Mucosa of stomach (tissue), 1 donor: ENCODE results near the gene IMMP2L.

Experiments used
- H3K27me3 ChIP-seq: one replicate; pipeline ENCODE4 v1.7.0; 2013; ENCODE audit warnings: mild to moderate bottlenecking, low read length; ENCODE audit not compliant: control insufficient read depth, insufficient read depth
- H3K36me3 ChIP-seq: one replicate; pipeline ENCODE4 v1.7.0; 2013; ENCODE audit warnings: low read length; ENCODE audit not compliant: control insufficient read depth, insufficient read depth
- H3K4me1 ChIP-seq: one replicate; pipeline ENCODE4 v1.7.0; 2013; ENCODE audit warnings: mild to moderate bottlenecking, low read length; ENCODE audit not compliant: control insufficient read depth, insufficient read depth
- H3K4me3 ChIP-seq: one replicate; pipeline ENCODE4 v1.7.0; 2013; ENCODE audit warnings: low read length
- H3K9ac ChIP-seq: one replicate; pipeline ENCODE4 v1.7.0; 2013; ENCODE audit warnings: mild to moderate bottlenecking, low read length, moderate library complexity
- H3K9me3 ChIP-seq: one replicate; pipeline ENCODE4 v1.7.0; 2013; ENCODE audit warnings: mild to moderate bottlenecking, low read length, moderate library complexity; ENCODE audit not compliant: control insufficient read depth
- donor health status: Pancreatic carcinoma.

Gene IMMP2L

DNA sequence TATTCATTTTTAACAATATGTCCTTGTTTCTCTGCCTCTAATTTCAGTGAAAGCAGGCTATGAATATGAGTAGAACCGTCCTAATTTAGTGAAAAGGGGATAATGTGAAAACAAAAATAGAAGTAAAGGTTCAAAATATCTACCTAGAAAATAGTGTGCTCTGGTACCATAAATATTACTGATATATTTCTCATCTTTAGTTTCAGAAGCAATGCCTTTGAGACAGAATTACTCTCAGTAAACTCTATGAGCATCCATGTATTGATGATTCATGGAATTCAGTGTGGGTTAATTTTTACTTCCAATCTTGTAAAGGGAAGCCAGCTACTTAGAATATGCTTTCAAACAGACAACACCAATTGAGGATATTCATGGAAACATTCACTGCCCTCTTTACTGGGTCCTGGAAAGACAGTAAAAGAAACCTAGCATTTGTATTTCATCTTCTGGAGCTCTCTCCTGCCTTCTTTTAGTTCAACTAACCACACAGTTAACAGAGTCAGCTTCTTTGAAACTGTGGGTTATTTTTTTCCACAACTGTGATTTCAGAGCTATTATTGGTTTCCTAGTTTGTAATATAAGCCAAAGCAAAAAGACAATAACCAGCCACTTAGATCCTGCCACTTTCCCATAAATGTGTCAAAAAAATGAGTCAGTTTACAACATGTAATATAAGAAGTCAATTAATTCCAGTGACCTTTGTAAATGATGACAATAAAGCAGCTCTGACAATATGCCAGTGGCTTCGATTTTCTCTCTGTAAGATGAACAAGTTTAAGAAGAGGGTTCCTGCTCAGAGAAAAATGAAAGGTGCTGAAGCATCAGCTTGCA lies 469.7 kb downstream of the IMMP2L start:
- no peak overlapping the region for H3K4me3 ChIP-seq
- no peak overlapping the region for H3K9ac ChIP-seq
- no peaks in the 10 kb centered on the region for H3K4me1 ChIP-seq
- H3K36me3 ChIP-seq, result no peaks in the 10 kb centered on the region
- H3K9me3 ChIP-seq, result no peaks in the 10 kb centered on the region
- H3K27me3 ChIP-seq, result no peaks in the 10 kb centered on the region

DNA sequence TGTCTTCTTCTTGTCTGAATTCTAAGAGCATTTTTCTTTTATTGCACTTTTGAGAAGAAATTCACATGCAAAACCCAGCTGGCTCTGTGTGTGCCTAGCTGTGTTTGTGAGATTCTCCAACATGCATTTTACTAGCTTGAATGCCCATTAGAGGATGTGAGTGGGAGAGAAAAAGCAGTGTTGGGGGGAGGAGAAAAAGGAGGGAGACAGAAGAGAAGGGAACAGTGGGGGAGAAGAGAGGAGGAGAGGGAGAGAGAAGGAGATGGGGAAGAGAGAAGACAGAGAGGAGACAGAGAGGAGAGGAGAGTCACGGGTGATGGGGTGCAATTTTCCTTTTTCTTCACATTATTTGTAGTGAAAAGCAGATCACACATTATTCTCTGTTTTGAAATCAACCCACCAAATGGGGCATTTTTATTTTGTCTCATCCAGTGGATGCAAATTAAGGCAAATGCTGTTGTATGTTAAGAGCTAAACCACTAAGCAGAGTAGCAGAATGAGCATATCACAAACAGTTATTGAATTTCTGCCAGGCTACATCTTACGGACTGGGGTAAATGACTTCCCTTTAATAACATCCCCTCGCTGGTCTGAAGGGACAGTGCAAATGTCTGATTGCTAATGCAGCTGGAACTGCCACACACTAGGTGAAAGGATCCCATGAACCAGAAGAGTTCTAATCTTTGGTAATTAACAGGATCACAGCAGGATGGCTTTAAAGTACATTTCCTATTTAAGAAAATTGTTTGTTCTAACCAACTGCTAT lies 470.5 kb downstream of the IMMP2L start:
- no peaks in the 10 kb centered on the region for H3K27me3 ChIP-seq
- no peaks in the 10 kb centered on the region for H3K4me1 ChIP-seq
- no peaks in the 10 kb centered on the region for H3K9me3 ChIP-seq
- no peak overlapping the region for H3K4me3 ChIP-seq
- H3K9ac ChIP-seq, result no peak overlapping the region
- H3K36me3 ChIP-seq, result no peaks in the 10 kb centered on the region

DNA sequence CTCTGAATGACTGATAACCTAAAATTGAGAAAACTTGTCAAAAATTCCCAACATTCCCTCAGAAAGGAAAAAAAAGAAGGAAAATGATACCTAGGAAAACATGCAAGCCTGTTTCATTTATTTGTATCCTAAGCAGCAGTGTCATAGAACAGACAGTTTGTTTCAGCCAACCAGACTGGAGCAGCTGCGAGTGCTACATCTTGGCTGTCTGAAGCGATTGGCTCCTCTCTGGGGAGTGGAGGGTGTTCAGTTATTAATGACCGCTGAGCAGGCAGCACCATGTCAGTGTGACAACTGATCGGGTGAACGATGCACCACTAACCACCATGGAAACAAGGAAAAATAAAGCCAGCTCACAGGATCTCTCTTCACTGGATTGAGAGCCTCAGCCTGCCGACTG lies 471.4 kb downstream of the IMMP2L start, which contains the start of gene LRRN3:
TSS of gene LRRN3 (plus strand) at position 282 of the 400 bp plus-strand sequence. CDS start 31,646 bp downstream, outside the sequence.
- H3K4me3 ChIP-seq, result no peak within 1 kb of the TSS
- no peak within 1 kb of the TSS for H3K9ac ChIP-seq

DNA sequence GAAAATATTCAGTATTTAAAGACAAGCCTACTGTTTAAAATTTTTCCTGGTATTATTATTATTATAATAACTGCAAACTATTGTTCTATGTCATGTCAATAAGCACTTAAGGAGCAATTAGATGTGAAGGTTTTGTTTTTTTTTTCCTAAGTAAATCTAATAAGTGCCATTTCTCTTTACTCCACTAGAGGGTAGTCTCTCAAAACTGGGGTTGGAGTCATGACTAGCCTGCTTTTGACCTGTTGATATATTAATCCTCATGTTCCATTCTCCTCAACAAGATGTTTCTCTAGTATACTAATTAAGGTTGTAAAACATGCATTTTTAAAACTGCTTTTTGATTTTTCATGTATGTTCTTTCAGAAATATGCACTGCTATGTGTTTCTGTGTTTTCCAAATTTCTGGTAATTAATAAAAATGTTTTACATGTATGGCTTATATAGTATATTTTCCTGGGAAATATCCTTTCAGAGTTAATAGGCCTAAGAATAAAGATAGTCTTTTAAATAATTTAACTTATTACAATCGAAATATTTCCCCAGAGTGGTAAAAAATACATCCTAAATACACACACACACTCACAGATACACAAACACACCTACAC lies 472.4 kb downstream of the IMMP2L start:
- Histone ChIP-seq H3K36me3 (no peaks in the 10 kb centered on the region), H3K4me1 (no peaks in the 10 kb centered on the region), H3K9me3 (no peaks in the 10 kb centered on the region), H3K27me3 (no peaks in the 10 kb centered on the region), H3K4me3 (no peak overlapping the region), H3K9ac (no peak overlapping the region)

More for the DNA sequence above, 471.4 kb downstream of the IMMP2L start, which contains the start of gene LRRN3:
- no peaks in the 10 kb centered on the region for H3K36me3 ChIP-seq
- H3K27me3 ChIP-seq, result no peaks in the 10 kb centered on the region
- H3K9me3 ChIP-seq, result no peaks in the 10 kb centered on the region
- H3K4me1 ChIP-seq, result no peaks in the 10 kb centered on the region

DNA sequence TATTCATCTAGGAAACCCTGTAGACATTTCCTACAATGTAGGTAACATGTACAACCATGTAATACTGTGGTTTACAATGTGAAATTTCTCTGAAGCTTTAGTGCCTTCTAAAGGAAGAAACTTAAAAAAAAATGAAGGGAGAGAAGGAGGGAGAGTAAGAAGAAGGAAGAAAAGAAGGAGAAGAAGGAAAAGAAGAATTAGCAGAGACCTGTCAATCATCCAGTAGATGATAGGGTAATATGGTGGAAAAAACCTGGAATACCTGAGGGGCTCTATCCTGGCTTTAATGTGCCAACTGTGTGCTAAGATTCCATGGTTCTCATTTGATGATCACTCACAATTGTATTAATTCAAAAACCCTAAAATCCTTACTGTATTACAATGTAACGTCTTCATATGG lies 474.0 kb downstream of the IMMP2L start:
- Histone ChIP-seq H3K9me3 (no peaks in the 10 kb centered on the region), H3K36me3 (no peaks in the 10 kb centered on the region), H3K9ac (no peak overlapping the region), H3K27me3 (no peaks in the 10 kb centered on the region), H3K4me3 (no peak overlapping the region), H3K4me1 (no peaks in the 10 kb centered on the region)

DNA sequence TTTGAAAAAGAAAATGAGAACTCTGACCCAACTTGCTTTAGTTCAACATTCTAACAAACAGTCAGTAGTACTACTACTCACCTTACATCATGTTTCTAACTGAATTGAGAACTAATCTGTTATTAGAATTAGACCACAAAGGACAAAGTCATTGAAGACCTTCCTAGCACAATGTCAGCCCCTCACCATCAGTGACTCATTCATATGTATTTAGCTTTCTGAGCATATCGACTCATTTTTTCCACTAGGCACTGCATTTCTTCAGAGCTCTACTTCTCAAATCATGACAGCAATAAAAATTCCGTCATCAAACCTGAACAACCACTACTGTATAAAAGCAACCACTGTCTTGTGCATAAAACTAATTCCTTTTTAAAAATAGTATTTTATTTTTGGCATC lies 475.8 kb downstream of the IMMP2L start:
- Histone ChIP-seq H3K4me3 (no peak overlapping the region), H3K36me3 (no peaks in the 10 kb centered on the region), H3K9ac (no peak overlapping the region), H3K9me3 (no peaks in the 10 kb centered on the region), H3K4me1 (no peaks in the 10 kb centered on the region), H3K27me3 (no peaks in the 10 kb centered on the region)

DNA sequence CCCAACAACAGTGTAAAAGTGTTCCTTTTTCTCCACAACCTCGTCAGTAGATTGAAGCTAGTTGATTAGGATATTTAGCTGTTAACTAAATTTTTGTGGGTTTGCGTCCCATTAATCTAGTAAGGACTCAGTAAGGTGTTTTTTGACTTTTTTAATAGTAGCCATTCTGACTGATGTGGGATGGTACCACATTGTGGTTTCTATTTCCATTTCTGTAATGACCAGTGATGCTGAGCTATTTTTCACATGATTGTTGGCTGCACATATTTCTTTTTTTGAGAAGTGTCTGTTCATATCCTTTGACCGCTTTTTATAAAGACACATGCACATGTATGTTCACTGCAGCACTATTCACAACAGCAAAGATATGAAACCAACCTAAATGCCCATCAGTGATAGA lies 476.9 kb downstream of the IMMP2L start:
- Histone ChIP-seq H3K27me3 (no peaks in the 10 kb centered on the region), H3K9ac (no peak overlapping the region), H3K9me3 (no peaks in the 10 kb centered on the region), H3K4me3 (no peak overlapping the region), H3K36me3 (no peaks in the 10 kb centered on the region), H3K4me1 (no peaks in the 10 kb centered on the region)

DNA sequence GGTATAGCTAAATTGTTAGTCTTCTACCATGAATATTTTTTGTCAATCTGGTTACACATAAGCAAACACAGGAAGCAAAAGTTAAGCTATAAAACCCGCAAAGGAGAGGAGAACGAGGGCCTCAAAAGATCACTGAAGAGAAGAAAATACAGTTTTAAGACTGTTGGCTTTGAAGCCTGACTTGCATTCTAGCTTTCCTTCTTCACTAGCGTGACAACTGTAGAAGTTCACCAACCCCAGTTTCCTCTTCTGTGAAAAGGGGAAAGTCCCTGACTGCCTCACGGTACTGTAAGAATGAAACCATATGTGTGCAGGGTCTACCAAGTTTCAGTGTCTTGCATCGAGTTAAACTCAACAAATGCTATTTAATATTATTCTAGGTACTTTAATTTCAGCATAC lies 478.9 kb downstream of the IMMP2L start:
- Histone ChIP-seq H3K4me3 (no peak overlapping the region), H3K27me3 (no peaks in the 10 kb centered on the region), H3K36me3 (no peaks in the 10 kb centered on the region), H3K9me3 (no peaks in the 10 kb centered on the region), H3K4me1 (no peaks in the 10 kb centered on the region), H3K9ac (no peak overlapping the region)

DNA sequence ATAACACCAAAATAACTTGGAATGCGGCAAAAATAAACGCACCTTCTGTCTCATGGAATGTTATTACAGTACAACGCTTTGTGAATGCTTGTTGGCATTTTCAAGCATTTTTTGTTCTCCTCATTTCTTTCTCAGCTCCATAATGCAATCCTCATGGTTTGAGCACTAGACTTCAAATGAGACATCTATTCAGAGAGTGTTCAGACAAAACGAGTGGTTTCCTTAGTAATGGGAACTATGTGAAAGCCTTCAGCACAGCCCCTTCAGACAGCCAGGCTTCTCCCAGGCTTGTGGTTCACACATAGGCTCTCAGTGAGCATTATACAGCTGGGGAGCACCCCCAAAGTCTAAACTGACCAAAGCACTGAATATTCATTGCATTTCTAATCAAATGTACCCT lies 479.9 kb downstream of the IMMP2L start:
- H3K4me3 ChIP-seq, result no peak overlapping the region

DNA sequence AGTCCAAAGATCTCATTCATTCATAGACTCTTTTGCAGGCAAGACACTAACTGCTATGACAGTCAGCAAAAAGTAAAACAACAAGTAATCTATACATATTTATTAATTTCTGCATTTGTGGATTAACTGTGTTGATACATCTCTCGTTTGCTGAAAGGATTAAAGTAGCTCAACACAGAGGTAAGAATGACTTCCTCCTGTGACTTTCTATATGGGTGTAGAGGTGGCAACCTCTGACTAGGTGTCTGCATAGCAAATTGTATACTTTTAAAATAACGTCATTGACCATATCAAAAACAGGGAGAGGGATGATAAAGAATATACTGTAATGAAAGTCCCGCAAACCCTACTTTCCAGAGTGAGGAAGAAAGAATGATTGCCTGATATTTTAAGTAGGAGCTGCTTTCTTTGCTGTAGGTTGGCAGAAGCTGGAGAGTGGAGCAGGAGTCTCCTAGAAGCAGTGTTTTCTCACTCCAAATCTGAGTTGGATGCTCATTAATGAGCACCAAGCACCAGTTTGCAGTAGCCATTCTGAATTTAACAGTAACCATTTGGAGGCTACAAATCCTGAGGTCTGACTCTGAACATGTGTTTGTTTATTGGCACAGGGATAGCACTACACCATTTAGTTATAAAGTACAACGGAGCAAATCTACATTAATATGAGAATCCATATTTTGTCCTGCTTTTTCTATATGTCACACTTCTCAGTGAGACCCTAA lies 480.6 kb downstream of the IMMP2L start:
- Histone ChIP-seq H3K9ac (no peak overlapping the region), H3K9me3 (no peaks in the 10 kb centered on the region), H3K4me3 (no peak overlapping the region), H3K27me3 (no peaks in the 10 kb centered on the region), H3K4me1 (no peaks in the 10 kb centered on the region), H3K36me3 (no peaks in the 10 kb centered on the region)

More for the DNA sequence above, 479.9 kb downstream of the IMMP2L start:
- Histone ChIP-seq H3K27me3 (no peaks in the 10 kb centered on the region), H3K9me3 (no peaks in the 10 kb centered on the region), H3K4me1 (no peaks in the 10 kb centered on the region), H3K9ac (no peak overlapping the region), H3K36me3 (no peaks in the 10 kb centered on the region)

DNA sequence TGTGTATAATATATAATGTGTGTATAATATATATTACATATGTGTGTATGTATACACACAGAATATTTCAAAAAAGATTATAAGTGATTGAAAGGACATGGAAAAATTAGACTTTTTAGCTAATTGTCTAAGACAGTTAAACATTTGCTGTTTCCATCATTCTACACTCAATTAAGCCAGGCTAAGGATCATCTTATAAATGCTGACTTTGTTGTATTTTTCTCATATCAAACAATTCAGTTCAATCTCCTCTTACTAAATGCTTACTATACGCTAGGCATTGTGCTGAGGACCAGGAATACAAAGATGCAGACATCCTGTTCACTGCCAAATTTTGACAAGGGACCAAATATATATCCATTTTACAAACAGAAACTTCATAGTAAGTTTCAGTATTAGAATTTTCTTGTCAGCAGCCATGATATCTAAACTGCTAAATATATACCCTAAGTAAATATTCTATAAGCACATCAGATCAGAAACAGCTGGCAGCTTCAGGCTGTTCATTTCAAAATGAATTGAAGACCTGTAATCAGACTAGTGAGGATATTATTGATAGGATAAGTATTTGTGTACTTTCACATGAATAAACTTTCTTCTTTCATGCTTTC lies 481.7 kb downstream of the IMMP2L start:
- no peak overlapping the region for H3K9ac ChIP-seq
- H3K4me1 ChIP-seq, result no peaks in the 10 kb centered on the region
- no peaks in the 10 kb centered on the region for H3K36me3 ChIP-seq
- no peak overlapping the region for H3K4me3 ChIP-seq
- H3K27me3 ChIP-seq, result no peaks in the 10 kb centered on the region
- no peaks in the 10 kb centered on the region for H3K9me3 ChIP-seq
